Panc1 (cell line): ENCODE measurements around the gene SLC6A11. TPM values are rescaled to one million over a fixed set of nuclear protein-coding genes. Genes with fewer than 3 reads are reported as not detected.

Experiments
- ATAC-seq: fragments of 200-7000 bp; cut with Tn5 transposase; 2 replicates; pipeline ENCODE4 v1.9.1; 2020; ENCODE audit warnings: mild to moderate bottlenecking, moderate library complexity
- BruUV-seq: library from RNA; stranded (reverse); fragments of 400-500 nt; replicated peaks from 2 replicates; lab custom pipeline; 2021; lab: Mats Ljungman, UMichigan
- CTCF ChIA-PET: fragments of 300-600 bp; sonication (Branson Sonifier 250); formaldehyde crosslinking; loops from one replicate; lab custom pipeline; 2022; ENCODE audit warnings: antibody characterized with exemption; lab: Charles Lee
- POLR2A ChIA-PET: fragments of 300-600 bp; sonication (Branson Sonifier 250); formaldehyde crosslinking; loops from one replicate; lab custom pipeline; 2022; ENCODE audit warnings: antibody characterized with exemption; lab: Charles Lee
- DNase-seq: peaks from one replicate; pipeline ENCODE4 v3.0.0-alpha.2; 2010; ENCODE audit warnings: low read depth, low spot score
- H3K27ac ChIP-seq: 2 replicates; pipeline ENCODE4 v1.5.1; 2011; ENCODE audit warnings: mild to moderate bottlenecking, low read length, inconsistent platforms
- H3K27me3 ChIP-seq: fragments of 200-500 bp; sonication (Bioruptor generic); 2 replicates; pipeline ENCODE4 v1.6.0; 2014; ENCODE audit warnings: low read length, inconsistent platforms; ENCODE audit not compliant: control insufficient read depth, insufficient read depth
- H3K36me3 ChIP-seq: fragments of 200-500 bp; sonication (Bioruptor generic); 2 replicates; pipeline ENCODE4 v1.5.1; 2014; ENCODE audit warnings: inconsistent platforms, mild to moderate bottlenecking, low read length, moderate library complexity; ENCODE audit not compliant: control insufficient read depth, insufficient read depth
- H3K4me1 ChIP-seq: 2 replicates; pipeline ENCODE4 v1.5.1; 2011; ENCODE audit warnings: inconsistent platforms, mild to moderate bottlenecking, low read length, moderate library complexity; ENCODE audit not compliant: control insufficient read depth, insufficient read depth
- H3K4me3 ChIP-seq, 2 experiments: 2 replicates each; pipeline ENCODE4 v1.5.1; 2011 to 2012; ENCODE audit warnings: low read depth in 2 of 2, low read length in 2 of 2, mild to moderate bottlenecking in 2 of 2, inconsistent platforms in 1 of 2, moderate library complexity in 1 of 2
- H3K9me3 ChIP-seq: fragments of 200-500 bp; sonication (Bioruptor generic); 2 replicates; pipeline ENCODE4 v1.5.1; 2014; ENCODE audit warnings: low read depth, mild to moderate bottlenecking, inconsistent platforms, low read length, moderate library complexity; ENCODE audit not compliant: control insufficient read depth, insufficient read depth
- POLR2AphosphoS5 ChIP-seq: IDR thresholded peaks from 2 replicates; pipeline ENCODE4 v1.6.1; 2012; ENCODE audit warnings: mild to moderate bottlenecking, low read depth, low read length, moderate library complexity
- SIN3A ChIP-seq: IDR thresholded peaks from 2 replicates; pipeline ENCODE4 v1.6.1; 2012; ENCODE audit warnings: low read depth, mild to moderate bottlenecking, low read length, moderate library complexity, borderline replicate concordance; ENCODE audit not compliant: insufficient read depth
- TCF7L2 ChIP-seq: IDR thresholded peaks from 2 replicates; pipeline ENCODE4 v1.6.1; 2011; ENCODE audit warnings: mild to moderate bottlenecking, low read depth, low read length, inconsistent platforms
- in situ Hi-C: cut with HindIII; loops from 2 replicates; pipeline ENCODE4 v1.10.0; 2016; ENCODE audit warnings: low sequenced_read_pairs, low pct_unique_long_range_greater_than_20kb
- intact Hi-C: fragments of 100-400 bp; cut with micrococcal nuclease; formaldehyde crosslinking; loops from one replicate; pipeline ENCODE4 v1.10.0; 2022; ENCODE audit not compliant: unreplicated experiment
- total RNA-seq: library from RNA; stranded (reverse); gene quantifications from one replicate; pipeline ENCODE4 v1.2.1, GENCODE V29; 2021; ENCODE audit not compliant: unreplicated experiment
- TF ChIP-seq, protein P1 (sequence below): fragments of 450-650 bp; IDR thresholded peaks from 2 replicates; pipeline ENCODE4 v1.5.1; 2017; ENCODE audit warnings: mild to moderate bottlenecking
- TF ChIP-seq, protein P2 (sequence below), 2 experiments: IDR thresholded peaks; 2 replicates each; pipeline ENCODE4 v1.6.1; 2011 to 2012; ENCODE audit warnings: low read depth in 2 of 2, control low read depth in 1 of 2, low read length in 1 of 2, mild to moderate bottlenecking in 1 of 2, moderate library complexity in 1 of 2; ENCODE audit not compliant: insufficient read depth in 1 of 2

Gene SLC6A11
- total RNA-seq, 1 experiment from 2014 or later: not detected

GRCh38 chr3:10781981-10782380 lies 34.0 kb upstream of the SLC6A11 start:
- intact Hi-C loops: no loop called here
- Histone ChIP-seq H3K27me3 (no peaks in the 10 kb centered on the region; the same call in 1 of the 2 replicates), H3K9me3 (no peaks in the 10 kb centered on the region), H3K36me3 (no peaks in the 10 kb centered on the region), H3K4me1 (no peaks in the 10 kb centered on the region), H3K27ac (no peak overlapping the region), H3K4me3 (no peak overlapping the region)
- CTCF ChIA-PET: no interaction called here
- POLR2A ChIA-PET: no interaction called here
- no peak for DNase-seq
- no peak for ATAC-seq
- no peak for TF ChIP-seq SIN3A
- TF ChIP-seq TCF7L2: no peak
- no peak for TF ChIP-seq POLR2AphosphoS5
- TF ChIP-seq, protein P1, sequence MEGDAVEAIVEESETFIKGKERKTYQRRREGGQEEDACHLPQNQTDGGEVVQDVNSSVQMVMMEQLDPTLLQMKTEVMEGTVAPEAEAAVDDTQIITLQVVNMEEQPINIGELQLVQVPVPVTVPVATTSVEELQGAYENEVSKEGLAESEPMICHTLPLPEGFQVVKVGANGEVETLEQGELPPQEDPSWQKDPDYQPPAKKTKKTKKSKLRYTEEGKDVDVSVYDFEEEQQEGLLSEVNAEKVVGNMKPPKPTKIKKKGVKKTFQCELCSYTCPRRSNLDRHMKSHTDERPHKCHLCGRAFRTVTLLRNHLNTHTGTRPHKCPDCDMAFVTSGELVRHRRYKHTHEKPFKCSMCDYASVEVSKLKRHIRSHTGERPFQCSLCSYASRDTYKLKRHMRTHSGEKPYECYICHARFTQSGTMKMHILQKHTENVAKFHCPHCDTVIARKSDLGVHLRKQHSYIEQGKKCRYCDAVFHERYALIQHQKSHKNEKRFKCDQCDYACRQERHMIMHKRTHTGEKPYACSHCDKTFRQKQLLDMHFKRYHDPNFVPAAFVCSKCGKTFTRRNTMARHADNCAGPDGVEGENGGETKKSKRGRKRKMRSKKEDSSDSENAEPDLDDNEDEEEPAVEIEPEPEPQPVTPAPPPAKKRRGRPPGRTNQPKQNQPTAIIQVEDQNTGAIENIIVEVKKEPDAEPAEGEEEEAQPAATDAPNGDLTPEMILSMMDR: no peak
- TF ChIP-seq, protein P2, sequence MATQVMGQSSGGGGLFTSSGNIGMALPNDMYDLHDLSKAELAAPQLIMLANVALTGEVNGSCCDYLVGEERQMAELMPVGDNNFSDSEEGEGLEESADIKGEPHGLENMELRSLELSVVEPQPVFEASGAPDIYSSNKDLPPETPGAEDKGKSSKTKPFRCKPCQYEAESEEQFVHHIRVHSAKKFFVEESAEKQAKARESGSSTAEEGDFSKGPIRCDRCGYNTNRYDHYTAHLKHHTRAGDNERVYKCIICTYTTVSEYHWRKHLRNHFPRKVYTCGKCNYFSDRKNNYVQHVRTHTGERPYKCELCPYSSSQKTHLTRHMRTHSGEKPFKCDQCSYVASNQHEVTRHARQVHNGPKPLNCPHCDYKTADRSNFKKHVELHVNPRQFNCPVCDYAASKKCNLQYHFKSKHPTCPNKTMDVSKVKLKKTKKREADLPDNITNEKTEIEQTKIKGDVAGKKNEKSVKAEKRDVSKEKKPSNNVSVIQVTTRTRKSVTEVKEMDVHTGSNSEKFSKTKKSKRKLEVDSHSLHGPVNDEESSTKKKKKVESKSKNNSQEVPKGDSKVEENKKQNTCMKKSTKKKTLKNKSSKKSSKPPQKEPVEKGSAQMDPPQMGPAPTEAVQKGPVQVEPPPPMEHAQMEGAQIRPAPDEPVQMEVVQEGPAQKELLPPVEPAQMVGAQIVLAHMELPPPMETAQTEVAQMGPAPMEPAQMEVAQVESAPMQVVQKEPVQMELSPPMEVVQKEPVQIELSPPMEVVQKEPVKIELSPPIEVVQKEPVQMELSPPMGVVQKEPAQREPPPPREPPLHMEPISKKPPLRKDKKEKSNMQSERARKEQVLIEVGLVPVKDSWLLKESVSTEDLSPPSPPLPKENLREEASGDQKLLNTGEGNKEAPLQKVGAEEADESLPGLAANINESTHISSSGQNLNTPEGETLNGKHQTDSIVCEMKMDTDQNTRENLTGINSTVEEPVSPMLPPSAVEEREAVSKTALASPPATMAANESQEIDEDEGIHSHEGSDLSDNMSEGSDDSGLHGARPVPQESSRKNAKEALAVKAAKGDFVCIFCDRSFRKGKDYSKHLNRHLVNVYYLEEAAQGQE (IDR thresholded peaks at IDR 0.05; ENCODE audit: insufficient read depth in 1 of 2, low read depth in 2 of 2, low read length in 1 of 2): no peak
- no TSS peak for BruUV-seq
- in situ Hi-C loops: no loop called here

DNA sequence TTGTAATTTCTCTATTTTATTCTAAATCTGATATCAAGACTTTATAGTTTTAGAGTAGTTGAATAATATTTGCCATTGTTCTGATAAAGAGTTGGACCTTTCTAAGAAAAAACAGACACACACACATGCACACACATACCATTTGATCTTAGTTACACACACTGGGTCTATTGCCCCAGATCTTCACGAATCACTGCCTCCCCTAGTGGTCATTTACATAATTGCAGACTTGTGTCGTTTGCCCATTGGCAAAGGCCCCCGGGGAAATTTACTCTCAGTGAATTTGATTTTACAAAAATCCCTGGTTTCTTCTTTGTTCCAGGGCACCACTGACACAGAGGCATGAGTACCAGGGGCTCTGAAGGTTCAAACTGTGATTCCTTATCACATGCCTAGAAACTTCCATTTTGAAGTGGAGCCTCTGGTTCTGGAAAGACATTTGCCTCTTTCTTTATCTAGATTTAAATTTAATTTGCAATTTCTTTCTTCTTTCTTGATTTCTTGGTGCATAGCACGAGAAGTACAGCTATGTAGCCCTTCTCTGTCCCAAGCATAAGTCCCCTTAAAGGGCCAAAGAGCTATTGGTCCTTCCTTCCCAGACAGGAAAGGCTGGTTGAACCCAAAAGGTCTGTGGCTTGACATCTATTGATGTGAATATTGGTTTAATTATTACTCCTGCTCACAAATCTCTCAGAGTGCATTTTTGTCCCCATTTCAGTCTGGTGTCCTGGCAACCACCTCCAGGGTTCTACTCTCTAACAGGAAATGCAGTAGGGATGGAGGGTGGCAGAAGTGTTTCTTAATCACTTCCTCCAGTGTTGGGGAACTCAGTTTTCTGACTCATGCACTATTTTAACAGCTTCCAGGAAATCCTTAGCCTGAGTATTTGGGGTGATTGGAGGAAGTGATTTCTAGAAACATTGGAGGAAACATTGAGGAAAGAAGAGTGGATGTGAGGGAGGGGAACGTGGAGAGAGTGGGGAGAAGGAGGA lies 32.4 kb upstream of the SLC6A11 start:
- in situ Hi-C loops: no loop called here
- Histone ChIP-seq H3K27me3 (peaks cover 5% of the 10 kb centered on the region), H3K9me3 (no peaks in the 10 kb centered on the region), H3K27ac (no peak overlapping the region), H3K36me3 (no peaks in the 10 kb centered on the region; the same call in 1 of the 2 replicates), H3K4me1 (no peaks in the 10 kb centered on the region), H3K4me3 (no peak overlapping the region)
- ChIA-PET POLR2A (no interaction called here), CTCF (no interaction called here)
- ATAC-seq (no peak), DNase-seq (peak; percentile 18)
- no TSS peak for BruUV-seq
- intact Hi-C loops: no loop called here
- no peak for TF ChIP-seq SIN3A
- no peak for TF ChIP-seq POLR2AphosphoS5
- TF ChIP-seq, protein P1: peak; percentile 82
